GM21390 (cell line): Measurements from ENCODE around the gene CDH9.

Source experiments
- ATAC-seq: cut with Tn5 transposase; IDR thresholded peaks from one replicate; pipeline ENCODE4 v1.9.1; 2021; ENCODE audit not compliant: unreplicated experiment

CDH9 gene

DNA sequence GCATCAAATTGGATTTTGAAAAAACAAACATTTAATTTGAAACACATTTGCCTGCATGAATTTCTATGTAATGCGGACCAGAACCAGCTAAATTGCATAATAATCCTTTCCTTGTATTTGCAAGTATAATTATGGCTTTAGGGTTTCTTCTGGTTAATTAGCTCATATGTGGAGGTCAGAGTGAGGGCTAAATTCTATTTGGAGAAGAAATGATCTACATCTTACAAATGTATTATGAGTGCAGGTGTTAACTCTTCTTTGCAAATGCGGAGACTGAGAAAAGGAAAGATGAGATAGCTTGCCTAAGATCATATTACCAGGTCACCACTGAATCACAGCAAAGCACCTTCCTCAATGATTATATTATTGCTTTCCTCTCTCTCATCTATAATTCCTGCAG is 194.7 kb downstream of the CDH9 start:
- no peak for ATAC-seq

DNA sequence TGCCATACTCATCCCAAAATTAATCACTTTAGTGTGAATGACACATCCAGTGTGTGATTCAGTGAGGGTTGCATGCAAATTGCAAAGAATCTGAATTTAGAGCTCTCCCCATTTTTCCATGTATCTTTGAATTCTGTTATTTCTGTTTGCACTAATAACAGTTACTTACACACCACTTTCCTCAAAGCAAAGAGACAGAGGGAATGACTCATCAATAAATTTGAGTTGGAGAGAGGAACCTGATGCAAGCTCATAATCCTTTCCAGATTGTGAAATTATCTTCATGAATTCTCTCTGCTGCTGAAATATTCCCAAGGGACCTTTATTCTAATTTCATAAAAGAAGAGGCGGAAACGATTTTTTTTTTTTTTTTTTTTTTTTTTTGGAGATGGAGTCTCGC is 204.8 kb downstream of the CDH9 start:
- ATAC-seq: no peak
